HEK293 (cell line): ENCODE measurements around the gene ZNF579.

Source experiments
- GLIS1 ChIP-seq: fragments of 450-650 bp; formaldehyde crosslinking; IDR thresholded peaks from 2 replicates; pipeline ENCODE4 v1.5.1; 2016; ENCODE audit warnings: missing biosample characterization, missing genetic modification characterization
- GLIS2 ChIP-seq: fragments of 450-650 bp; formaldehyde crosslinking; IDR thresholded peaks from 2 replicates; pipeline ENCODE4 v1.5.1; 2016; ENCODE audit warnings: missing biosample characterization, missing genetic modification characterization
- KLF7 ChIP-seq: fragments of 450-650 bp; formaldehyde crosslinking; IDR thresholded peaks from 2 replicates; pipeline ENCODE4 v1.5.1; 2016; ENCODE audit warnings: missing biosample characterization, missing genetic modification characterization, borderline replicate concordance
- SP2 ChIP-seq: fragments of 450-650 bp; formaldehyde crosslinking; IDR thresholded peaks from 2 replicates; pipeline ENCODE4 v1.5.1; 2016; ENCODE audit warnings: missing biosample characterization, missing genetic modification characterization
- SP3 ChIP-seq: fragments of 450-650 bp; formaldehyde crosslinking; IDR thresholded peaks from 2 replicates; pipeline ENCODE4 v1.5.1; 2016; ENCODE audit warnings: missing biosample characterization, missing genetic modification characterization
- SP7 ChIP-seq: fragments of 450-650 bp; formaldehyde crosslinking; IDR thresholded peaks from 2 replicates; pipeline ENCODE4 v1.5.1; 2016; ENCODE audit warnings: missing biosample characterization, missing genetic modification characterization
- ZBTB20 ChIP-seq: fragments of 450-650 bp; formaldehyde crosslinking; IDR thresholded peaks from 2 replicates; pipeline ENCODE4 v1.5.1; 2016; ENCODE audit warnings: missing biosample characterization, missing genetic modification characterization
- ZBTB48 ChIP-seq: fragments of 450-650 bp; formaldehyde crosslinking; IDR thresholded peaks from 2 replicates; pipeline ENCODE4 v1.5.1; 2016; ENCODE audit warnings: missing biosample characterization, missing genetic modification characterization
- ZBTB7A ChIP-seq: fragments of 450-650 bp; formaldehyde crosslinking; IDR thresholded peaks from 2 replicates; pipeline ENCODE4 v1.5.1; 2016; ENCODE audit warnings: low read depth, missing biosample characterization, missing genetic modification characterization
- ZNF221 ChIP-seq: fragments of 450-650 bp; formaldehyde crosslinking; IDR thresholded peaks from 2 replicates; pipeline ENCODE4 v1.5.1; 2017; ENCODE audit warnings: missing biosample characterization, missing genetic modification characterization, borderline replicate concordance
- ZNF324 ChIP-seq: fragments of 450-650 bp; formaldehyde crosslinking; IDR thresholded peaks from 2 replicates; pipeline ENCODE4 v1.5.1; 2016; ENCODE audit warnings: missing biosample characterization, missing genetic modification characterization
- ZNF341 ChIP-seq: fragments of 450-650 bp; formaldehyde crosslinking; IDR thresholded peaks from 2 replicates; pipeline ENCODE4; 2016; ENCODE audit warnings: low read depth, missing biosample characterization, missing genetic modification characterization
- ZNF366 ChIP-seq: fragments of 450-650 bp; formaldehyde crosslinking; conservative IDR thresholded peaks from 2 replicates; pipeline ENCODE4 v1.5.1; 2016; ENCODE audit warnings: missing biosample characterization, missing genetic modification characterization
- ZNF394 ChIP-seq: fragments of 450-650 bp; formaldehyde crosslinking; IDR thresholded peaks from 2 replicates; pipeline ENCODE4 v1.5.1; 2016; ENCODE audit warnings: missing biosample characterization, missing genetic modification characterization, mild to moderate bottlenecking, moderate library complexity, borderline replicate concordance
- ZNF433 ChIP-seq: fragments of 450-650 bp; formaldehyde crosslinking; IDR thresholded peaks from 2 replicates; pipeline ENCODE4 v1.5.1; 2016; ENCODE audit warnings: missing biosample characterization, missing genetic modification characterization, low read depth
- ZNF600 ChIP-seq: fragments of 450-650 bp; formaldehyde crosslinking; IDR thresholded peaks from 2 replicates; pipeline ENCODE4 v1.5.1; 2016; ENCODE audit warnings: missing biosample characterization, missing genetic modification characterization
- ZNF623 ChIP-seq: fragments of 450-650 bp; formaldehyde crosslinking; IDR thresholded peaks from 2 replicates; pipeline ENCODE4 v1.5.1; 2016; ENCODE audit warnings: missing biosample characterization, missing genetic modification characterization
- ZNF664 ChIP-seq: fragments of 450-650 bp; formaldehyde crosslinking; IDR thresholded peaks from 2 replicates; pipeline ENCODE4 v1.5.1; 2016; ENCODE audit warnings: missing biosample characterization, missing genetic modification characterization
- TF ChIP-seq, protein P1 (sequence below): fragments of 450-650 bp; formaldehyde crosslinking; IDR thresholded peaks from 2 replicates; pipeline ENCODE4 v1.5.1; 2016; ENCODE audit warnings: missing biosample characterization, missing genetic modification characterization
- TF ChIP-seq, protein P2 (sequence below): fragments of 450-650 bp; formaldehyde crosslinking; IDR thresholded peaks from 2 replicates; pipeline ENCODE4 v1.5.1; 2016; ENCODE audit warnings: missing biosample characterization, missing genetic modification characterization
- TF ChIP-seq, protein P3 (sequence below): fragments of 450-650 bp; formaldehyde crosslinking; IDR thresholded peaks from 2 replicates; pipeline ENCODE4 v1.5.1; 2016; ENCODE audit warnings: missing biosample characterization, missing genetic modification characterization, borderline replicate concordance
- TF ChIP-seq, protein P4 (sequence below): fragments of 450-650 bp; formaldehyde crosslinking; IDR thresholded peaks from 2 replicates; pipeline ENCODE4 v1.5.1; 2016; ENCODE audit warnings: missing biosample characterization, missing genetic modification characterization
- TF ChIP-seq, protein P5 (sequence below): fragments of 450-650 bp; formaldehyde crosslinking; IDR thresholded peaks from 2 replicates; pipeline ENCODE4 v1.5.1; 2016; ENCODE audit warnings: missing biosample characterization, missing genetic modification characterization
- TF ChIP-seq, protein P6 (sequence below): fragments of 450-650 bp; formaldehyde crosslinking; IDR thresholded peaks from 2 replicates; pipeline ENCODE4 v1.5.1; 2017; ENCODE audit warnings: missing biosample characterization, missing genetic modification characterization

The ZNF579 gene

DNA sequence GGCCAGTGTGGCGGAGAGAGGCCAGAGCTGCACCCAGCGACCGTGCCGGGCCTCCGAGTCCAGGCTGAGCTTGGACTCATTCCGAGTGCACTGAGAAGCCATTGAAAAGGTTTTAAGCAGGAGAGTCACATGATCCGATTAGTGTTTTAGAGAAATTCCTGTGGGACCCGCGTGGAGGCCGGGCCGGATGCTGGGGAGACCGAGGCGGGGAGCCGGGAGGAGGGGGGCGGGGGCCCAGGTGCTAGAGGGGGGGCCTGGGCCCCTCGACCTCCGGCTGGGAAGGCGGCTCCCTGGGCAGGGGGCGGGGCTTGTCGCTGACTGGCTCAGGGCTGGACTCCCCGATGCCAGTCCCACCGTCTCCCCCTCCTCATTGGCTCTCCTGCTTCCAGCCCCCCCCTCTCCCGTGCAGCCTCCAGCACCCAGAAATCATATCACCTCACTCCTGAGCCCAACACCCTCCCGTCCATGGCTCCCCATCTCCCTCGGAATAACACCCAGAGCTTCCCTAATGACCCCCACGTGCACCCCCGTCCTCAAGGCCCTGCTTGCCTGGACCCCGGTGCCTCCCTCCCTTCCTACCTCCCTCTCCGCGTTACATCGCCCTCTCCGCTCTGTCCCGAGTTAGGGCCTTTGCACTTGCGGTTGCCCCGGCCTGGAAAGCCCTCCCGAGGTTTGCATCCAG is 5.2 kb upstream of the ZNF579 start (continued):
- TF ChIP-seq ZBTB7A = 0 out of 2 replicates have a peak, but pooled peaks have one; percentile 22
- TF ChIP-seq ZNF394 (tag by site-specific recombination) = no peak; the same call in 1 of the 2 replicates
- TF ChIP-seq GLIS1 (tag by site-specific recombination) = peak; percentile 60
- TF ChIP-seq ZBTB20 (tag by site-specific recombination) = peak; percentile 44; the same call in 1 of the 2 replicates
- TF ChIP-seq ZNF324 = no peak
- TF ChIP-seq SP2 = peak; percentile 91
- TF ChIP-seq ZNF664 (tag by site-specific recombination) = no peak
- TF ChIP-seq ZNF221 (tag by site-specific recombination) = no peak
- peak; percentile 23; the same call in 1 of the 2 replicates for TF ChIP-seq ZNF366 (tag by site-specific recombination)
- TF ChIP-seq ZBTB48 (tag by site-specific recombination) = peak; percentile 24; the same call in 1 of the 2 replicates
- TF ChIP-seq ZNF341 (tag by site-specific recombination) = no peak
- TF ChIP-seq, protein P1, sequence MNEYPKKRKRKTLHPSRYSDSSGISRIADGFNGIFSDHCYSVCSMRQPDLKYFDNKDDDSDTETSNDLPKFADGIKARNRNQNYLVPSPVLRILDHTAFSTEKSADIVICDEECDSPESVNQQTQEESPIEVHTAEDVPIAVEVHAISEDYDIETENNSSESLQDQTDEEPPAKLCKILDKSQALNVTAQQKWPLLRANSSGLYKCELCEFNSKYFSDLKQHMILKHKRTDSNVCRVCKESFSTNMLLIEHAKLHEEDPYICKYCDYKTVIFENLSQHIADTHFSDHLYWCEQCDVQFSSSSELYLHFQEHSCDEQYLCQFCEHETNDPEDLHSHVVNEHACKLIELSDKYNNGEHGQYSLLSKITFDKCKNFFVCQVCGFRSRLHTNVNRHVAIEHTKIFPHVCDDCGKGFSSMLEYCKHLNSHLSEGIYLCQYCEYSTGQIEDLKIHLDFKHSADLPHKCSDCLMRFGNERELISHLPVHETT = no peak
- TF ChIP-seq SP7 (tag by site-specific recombination) = peak; percentile 46
- TF ChIP-seq ZNF433 (tag by site-specific recombination) = no peak
- TF ChIP-seq ZNF623 (tag by site-specific recombination) = peak; percentile 98
- TF ChIP-seq, protein P2, sequence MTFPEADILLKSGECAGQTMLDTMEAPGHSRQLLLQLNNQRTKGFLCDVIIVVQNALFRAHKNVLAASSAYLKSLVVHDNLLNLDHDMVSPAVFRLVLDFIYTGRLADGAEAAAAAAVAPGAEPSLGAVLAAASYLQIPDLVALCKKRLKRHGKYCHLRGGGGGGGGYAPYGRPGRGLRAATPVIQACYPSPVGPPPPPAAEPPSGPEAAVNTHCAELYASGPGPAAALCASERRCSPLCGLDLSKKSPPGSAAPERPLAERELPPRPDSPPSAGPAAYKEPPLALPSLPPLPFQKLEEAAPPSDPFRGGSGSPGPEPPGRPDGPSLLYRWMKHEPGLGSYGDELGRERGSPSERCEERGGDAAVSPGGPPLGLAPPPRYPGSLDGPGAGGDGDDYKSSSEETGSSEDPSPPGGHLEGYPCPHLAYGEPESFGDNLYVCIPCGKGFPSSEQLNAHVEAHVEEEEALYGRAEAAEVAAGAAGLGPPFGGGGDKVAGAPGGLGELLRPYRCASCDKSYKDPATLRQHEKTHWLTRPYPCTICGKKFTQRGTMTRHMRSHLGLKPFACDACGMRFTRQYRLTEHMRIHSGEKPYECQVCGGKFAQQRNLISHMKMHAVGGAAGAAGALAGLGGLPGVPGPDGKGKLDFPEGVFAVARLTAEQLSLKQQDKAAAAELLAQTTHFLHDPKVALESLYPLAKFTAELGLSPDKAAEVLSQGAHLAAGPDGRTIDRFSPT (tag by site-specific recombination) = no peak
- TF ChIP-seq SP3 (tag by site-specific recombination) = peak; percentile 84
- peak; percentile 93 for TF ChIP-seq GLIS2
- TF ChIP-seq, protein P3, sequence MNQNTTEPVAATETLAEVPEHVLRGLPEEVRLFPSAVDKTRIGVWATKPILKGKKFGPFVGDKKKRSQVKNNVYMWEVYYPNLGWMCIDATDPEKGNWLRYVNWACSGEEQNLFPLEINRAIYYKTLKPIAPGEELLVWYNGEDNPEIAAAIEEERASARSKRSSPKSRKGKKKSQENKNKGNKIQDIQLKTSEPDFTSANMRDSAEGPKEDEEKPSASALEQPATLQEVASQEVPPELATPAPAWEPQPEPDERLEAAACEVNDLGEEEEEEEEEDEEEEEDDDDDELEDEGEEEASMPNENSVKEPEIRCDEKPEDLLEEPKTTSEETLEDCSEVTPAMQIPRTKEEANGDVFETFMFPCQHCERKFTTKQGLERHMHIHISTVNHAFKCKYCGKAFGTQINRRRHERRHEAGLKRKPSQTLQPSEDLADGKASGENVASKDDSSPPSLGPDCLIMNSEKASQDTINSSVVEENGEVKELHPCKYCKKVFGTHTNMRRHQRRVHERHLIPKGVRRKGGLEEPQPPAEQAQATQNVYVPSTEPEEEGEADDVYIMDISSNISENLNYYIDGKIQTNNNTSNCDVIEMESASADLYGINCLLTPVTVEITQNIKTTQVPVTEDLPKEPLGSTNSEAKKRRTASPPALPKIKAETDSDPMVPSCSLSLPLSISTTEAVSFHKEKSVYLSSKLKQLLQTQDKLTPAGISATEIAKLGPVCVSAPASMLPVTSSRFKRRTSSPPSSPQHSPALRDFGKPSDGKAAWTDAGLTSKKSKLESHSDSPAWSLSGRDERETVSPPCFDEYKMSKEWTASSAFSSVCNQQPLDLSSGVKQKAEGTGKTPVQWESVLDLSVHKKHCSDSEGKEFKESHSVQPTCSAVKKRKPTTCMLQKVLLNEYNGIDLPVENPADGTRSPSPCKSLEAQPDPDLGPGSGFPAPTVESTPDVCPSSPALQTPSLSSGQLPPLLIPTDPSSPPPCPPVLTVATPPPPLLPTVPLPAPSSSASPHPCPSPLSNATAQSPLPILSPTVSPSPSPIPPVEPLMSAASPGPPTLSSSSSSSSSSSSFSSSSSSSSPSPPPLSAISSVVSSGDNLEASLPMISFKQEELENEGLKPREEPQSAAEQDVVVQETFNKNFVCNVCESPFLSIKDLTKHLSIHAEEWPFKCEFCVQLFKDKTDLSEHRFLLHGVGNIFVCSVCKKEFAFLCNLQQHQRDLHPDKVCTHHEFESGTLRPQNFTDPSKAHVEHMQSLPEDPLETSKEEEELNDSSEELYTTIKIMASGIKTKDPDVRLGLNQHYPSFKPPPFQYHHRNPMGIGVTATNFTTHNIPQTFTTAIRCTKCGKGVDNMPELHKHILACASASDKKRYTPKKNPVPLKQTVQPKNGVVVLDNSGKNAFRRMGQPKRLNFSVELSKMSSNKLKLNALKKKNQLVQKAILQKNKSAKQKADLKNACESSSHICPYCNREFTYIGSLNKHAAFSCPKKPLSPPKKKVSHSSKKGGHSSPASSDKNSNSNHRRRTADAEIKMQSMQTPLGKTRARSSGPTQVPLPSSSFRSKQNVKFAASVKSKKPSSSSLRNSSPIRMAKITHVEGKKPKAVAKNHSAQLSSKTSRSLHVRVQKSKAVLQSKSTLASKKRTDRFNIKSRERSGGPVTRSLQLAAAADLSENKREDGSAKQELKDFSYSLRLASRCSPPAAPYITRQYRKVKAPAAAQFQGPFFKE (tag by site-specific recombination) = no peak
- TF ChIP-seq ZNF600 = peak; percentile 43
- no peak for TF ChIP-seq KLF7 (tag by site-specific recombination)
- TF ChIP-seq, protein P4, sequence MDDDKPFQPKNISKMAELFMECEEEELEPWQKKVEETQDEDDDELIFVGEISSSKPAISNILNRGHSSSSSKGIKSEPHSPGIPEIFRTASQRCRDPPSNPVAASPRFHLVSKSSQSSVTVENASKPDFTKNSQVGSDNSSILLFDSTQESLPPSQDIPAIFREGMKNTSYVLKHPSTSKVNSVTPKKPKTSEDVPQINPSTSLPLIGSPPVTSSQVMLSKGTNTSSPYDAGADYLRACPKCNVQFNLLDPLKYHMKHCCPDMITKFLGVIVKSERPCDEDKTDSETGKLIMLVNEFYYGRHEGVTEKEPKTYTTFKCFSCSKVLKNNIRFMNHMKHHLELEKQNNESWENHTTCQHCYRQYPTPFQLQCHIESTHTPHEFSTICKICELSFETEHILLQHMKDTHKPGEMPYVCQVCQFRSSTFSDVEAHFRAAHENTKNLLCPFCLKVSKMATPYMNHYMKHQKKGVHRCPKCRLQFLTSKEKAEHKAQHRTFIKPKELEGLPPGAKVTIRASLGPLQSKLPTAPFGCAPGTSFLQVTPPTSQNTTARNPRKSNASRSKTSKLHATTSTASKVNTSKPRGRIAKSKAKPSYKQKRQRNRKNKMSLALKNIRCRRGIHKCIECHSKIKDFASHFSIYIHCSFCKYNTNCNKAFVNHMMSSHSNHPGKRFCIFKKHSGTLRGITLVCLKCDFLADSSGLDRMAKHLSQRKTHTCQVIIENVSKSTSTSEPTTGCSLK (tag by site-specific recombination) = no peak
- TF ChIP-seq, protein P5, sequence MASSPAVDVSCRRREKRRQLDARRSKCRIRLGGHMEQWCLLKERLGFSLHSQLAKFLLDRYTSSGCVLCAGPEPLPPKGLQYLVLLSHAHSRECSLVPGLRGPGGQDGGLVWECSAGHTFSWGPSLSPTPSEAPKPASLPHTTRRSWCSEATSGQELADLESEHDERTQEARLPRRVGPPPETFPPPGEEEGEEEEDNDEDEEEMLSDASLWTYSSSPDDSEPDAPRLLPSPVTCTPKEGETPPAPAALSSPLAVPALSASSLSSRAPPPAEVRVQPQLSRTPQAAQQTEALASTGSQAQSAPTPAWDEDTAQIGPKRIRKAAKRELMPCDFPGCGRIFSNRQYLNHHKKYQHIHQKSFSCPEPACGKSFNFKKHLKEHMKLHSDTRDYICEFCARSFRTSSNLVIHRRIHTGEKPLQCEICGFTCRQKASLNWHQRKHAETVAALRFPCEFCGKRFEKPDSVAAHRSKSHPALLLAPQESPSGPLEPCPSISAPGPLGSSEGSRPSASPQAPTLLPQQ (tag by site-specific recombination) = peak; percentile 72; the same call in 1 of the 2 replicates
- TF ChIP-seq, protein P6, sequence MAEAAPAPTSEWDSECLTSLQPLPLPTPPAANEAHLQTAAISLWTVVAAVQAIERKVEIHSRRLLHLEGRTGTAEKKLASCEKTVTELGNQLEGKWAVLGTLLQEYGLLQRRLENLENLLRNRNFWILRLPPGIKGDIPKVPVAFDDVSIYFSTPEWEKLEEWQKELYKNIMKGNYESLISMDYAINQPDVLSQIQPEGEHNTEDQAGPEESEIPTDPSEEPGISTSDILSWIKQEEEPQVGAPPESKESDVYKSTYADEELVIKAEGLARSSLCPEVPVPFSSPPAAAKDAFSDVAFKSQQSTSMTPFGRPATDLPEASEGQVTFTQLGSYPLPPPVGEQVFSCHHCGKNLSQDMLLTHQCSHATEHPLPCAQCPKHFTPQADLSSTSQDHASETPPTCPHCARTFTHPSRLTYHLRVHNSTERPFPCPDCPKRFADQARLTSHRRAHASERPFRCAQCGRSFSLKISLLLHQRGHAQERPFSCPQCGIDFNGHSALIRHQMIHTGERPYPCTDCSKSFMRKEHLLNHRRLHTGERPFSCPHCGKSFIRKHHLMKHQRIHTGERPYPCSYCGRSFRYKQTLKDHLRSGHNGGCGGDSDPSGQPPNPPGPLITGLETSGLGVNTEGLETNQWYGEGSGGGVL (tag by site-specific recombination) = peak; percentile 66
